Ascending aorta (tissue), 2 donors: ENCODE results near the gene PLK5. TPM values are rescaled to one million over a fixed set of nuclear protein-coding genes. Genes with fewer than 3 reads are reported as not detected.
"Not testable (repeated sequence)": the region's sequence is repeated elsewhere in the genome, so short reads cannot be mapped to it uniquely, and the experiment has no call there.

ENCODE experiments used
- DNase-seq, 2 donors: peaks; one replicate each; pipeline ENCODE4 v3.0.0-alpha.2; 2019; ENCODE audit warnings: low spot score in 2 of 2
- H3K27ac ChIP-seq, 2 donors: fragments of 200-600 bp; sonication (generic); one replicate each; pipeline ENCODE4 v1.5.1; 2016 to 2017; ENCODE audit warnings: mild to moderate bottlenecking in 1 of 2
- H3K27me3 ChIP-seq: fragments of 200-600 bp; sonication (generic); one replicate; pipeline ENCODE4 v1.5.1; 2017
- H3K36me3 ChIP-seq, 2 donors: fragments of 200-600 bp; sonication (generic); one replicate each; pipeline ENCODE4 v1.5.1; 2016
- H3K4me1 ChIP-seq, 2 donors: fragments of 200-600 bp; sonication (generic); one replicate each; pipeline ENCODE4 v1.5.1; 2016 to 2017; ENCODE audit warnings: mild to moderate bottlenecking in 1 of 2
- H3K4me3 ChIP-seq, 2 donors: fragments of 200-600 bp; sonication (generic); one replicate each; pipeline ENCODE4 v1.5.1; 2016 to 2017; ENCODE audit warnings: mild to moderate bottlenecking in 1 of 2
- H3K9me3 ChIP-seq, 2 donors: fragments of 200-600 bp; sonication (generic); one replicate each; pipeline ENCODE4 v1.5.1; 2016
- CTCF ChIP-seq, 3 experiments: fragments of 200-600 bp in 2 of 3; fragments of 450-650 bp in 1 of 3; sonication (generic) in 2 of 3; IDR thresholded peaks; one replicate each; pipeline ENCODE4 v1.5.1; 2016 to 2019; ENCODE audit warnings: antibody characterized with exemption in 3 of 3, mild to moderate bottlenecking in 1 of 3, moderate library complexity in 1 of 3
- intact Hi-C: fragments of 100-400 bp; cut with DNase I; formaldehyde crosslinking; loops from one replicate; pipeline ENCODE4 v1.15.1; 2023
- total RNA-seq: library from RNA; depleted of rRNA; stranded (reverse); fragments of >200 nt; gene quantifications from one replicate; pipeline ENCODE4 v1.1.0, GENCODE V29; 2016

Gene PLK5
- total RNA-seq, 1 donor from 2014 or later: not detected

- no peak for TF ChIP-seq CTCF (IDR thresholded peaks at IDR 0.05)
- peaks cover 2 to 11% of the 10 kb centered on the region in 2 donors for H3K4me1 ChIP-seq
- H3K4me3 ChIP-seq: no peak overlapping the region
- no peaks in the 10 kb centered on the region for H3K9me3 ChIP-seq
- no peak for DNase-seq
- no peaks in the 10 kb centered on the region for H3K36me3 ChIP-seq
- intact Hi-C loops: loop anchor here (5.0 kb wide), 1 partner anchor 77 kb away; the partner anchor contains the start of gene RPS15
- no peak overlapping the region for H3K27ac ChIP-seq
- H3K27me3 ChIP-seq: no peaks in the 10 kb centered on the region
Measured at GRCh38 chr19:1514295-1514661, 9.6 kb upstream of the PLK5 start.

DNA sequence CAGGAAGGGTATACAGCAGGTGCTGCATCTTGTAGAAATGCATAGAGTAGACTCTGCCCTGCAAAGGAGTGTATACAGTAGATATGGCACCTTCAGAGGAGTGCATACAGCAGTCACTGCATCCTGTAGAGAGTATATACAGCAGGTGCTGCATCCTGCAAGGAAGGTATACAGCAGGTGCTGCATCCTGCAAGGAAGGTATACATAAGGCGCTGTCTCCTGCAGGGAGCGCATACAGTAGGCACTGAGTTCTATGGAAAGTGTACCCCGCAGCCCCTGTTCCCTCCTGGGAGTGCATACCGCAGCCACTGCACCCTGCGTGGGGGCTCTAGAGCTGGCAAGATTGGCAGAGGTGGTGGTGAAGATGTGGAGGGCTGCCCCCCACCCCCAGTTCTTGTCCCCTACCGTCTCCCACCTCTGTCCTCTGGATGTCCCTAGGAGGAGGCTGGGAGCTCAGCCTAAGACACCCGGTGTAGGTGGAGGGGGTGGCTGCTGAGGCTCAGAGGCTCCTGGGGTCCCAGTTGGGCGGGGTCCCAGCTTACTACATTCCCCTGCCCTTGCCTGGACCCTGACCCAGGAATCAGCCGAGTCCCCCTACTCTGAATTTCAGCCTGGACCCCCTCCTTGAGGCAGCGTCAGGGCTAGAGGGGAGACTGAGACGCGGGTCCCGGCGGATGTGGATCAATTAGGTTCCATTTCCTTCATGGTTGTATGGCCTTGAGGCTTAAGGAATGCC lies 8.7 kb upstream of the PLK5 start:
- peaks cover 2 to 11% of the 10 kb centered on the region in 2 donors for H3K4me1 ChIP-seq
- no peaks in the 10 kb centered on the region for H3K27me3 ChIP-seq
- H3K36me3 ChIP-seq: no peaks in the 10 kb centered on the region
- intact Hi-C loops: loop anchor here (5.0 kb wide), 1 partner anchor 78 kb away; the partner anchor contains the start of gene RPS15
- no peak overlapping the region for H3K27ac ChIP-seq
- TF ChIP-seq CTCF (IDR thresholded peaks at IDR 0.05): no peak
- no peak overlapping the region for H3K4me3 ChIP-seq
- no peaks in the 10 kb centered on the region for H3K9me3 ChIP-seq
- no peak for DNase-seq

- no peak overlapping the region for H3K4me3 ChIP-seq
- H3K27ac ChIP-seq: no peak overlapping the region
- no peak for TF ChIP-seq CTCF (IDR thresholded peaks at IDR 0.05)
- H3K4me1 ChIP-seq: peaks cover 2 to 11% of the 10 kb centered on the region in 2 donors
- DNase-seq: no peak
- intact Hi-C loops: no loop called here
- no peaks in the 10 kb centered on the region for H3K9me3 ChIP-seq
- H3K36me3 ChIP-seq: no peaks in the 10 kb centered on the region
- no peaks in the 10 kb centered on the region for H3K27me3 ChIP-seq
Measured at GRCh38 chr19:1516395-1516753, 7.5 kb upstream of the PLK5 start.

- Histone ChIP-seq H3K27me3 (no peaks in the 10 kb centered on the region), H3K9me3 (no peaks in the 10 kb centered on the region), H3K4me1 (peaks cover 0 to 2% of the 10 kb centered on the region in 2 donors), H3K4me3 (no peak overlapping the region), H3K36me3 (no peaks in the 10 kb centered on the region), H3K27ac (no peak overlapping the region)
- intact Hi-C loops: no loop called here
- no peak for DNase-seq
- no peak for TF ChIP-seq CTCF (IDR thresholded peaks at IDR 0.05)
Measured at GRCh38 chr19:1518471-1518870, 5.4 kb upstream of the PLK5 start.

- H3K36me3 ChIP-seq, H3K4me1 ChIP-seq, H3K9me3 ChIP-seq, H3K27ac ChIP-seq, H3K27me3 ChIP-seq, DNase-seq, H3K4me3 ChIP-seq: not testable (repeated sequence)
- intact Hi-C loops: loop anchor here (1.0 kb wide), 1 partner anchor 10 kb away; no protein-coding TSS in a partner anchor
Measured at GRCh38 chr19:1519802-1520201, 4.1 kb upstream of the PLK5 start.

DNA sequence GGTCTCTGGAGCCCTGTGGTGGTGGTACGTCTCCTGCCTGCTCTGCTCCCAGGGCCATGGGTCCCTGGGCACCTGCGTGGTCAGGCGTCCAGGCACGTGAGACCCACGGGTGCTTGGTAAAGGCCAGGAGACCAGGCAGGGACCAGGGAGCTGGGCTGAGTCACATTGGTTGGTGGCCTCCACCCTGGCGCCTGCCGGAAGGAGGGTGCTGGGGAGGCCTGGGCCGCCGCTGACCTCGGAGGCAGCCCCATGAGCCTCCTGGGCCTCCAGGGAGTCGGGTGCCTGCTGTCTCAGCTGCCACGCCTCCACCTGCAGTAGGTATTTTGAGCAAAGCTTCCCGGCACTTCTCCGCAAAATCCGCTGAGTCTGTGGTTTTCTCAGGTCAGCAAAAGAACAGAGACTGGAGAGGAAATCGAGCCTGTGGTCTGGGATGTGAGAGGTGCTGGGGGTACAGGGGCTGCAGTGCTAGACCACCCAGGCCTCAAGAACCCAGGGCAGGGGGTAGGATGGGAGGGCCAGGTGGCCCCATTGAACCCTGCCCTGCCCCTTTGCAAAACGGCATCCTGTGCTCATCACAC lies 3.6 kb upstream of the PLK5 start:
- no peak for TF ChIP-seq CTCF (IDR thresholded peaks at IDR 0.05)
- no peaks in the 10 kb centered on the region for H3K36me3 ChIP-seq
- no peaks in the 10 kb centered on the region for H3K4me1 ChIP-seq
- H3K4me3 ChIP-seq: no peak overlapping the region
- H3K9me3 ChIP-seq: no peaks in the 10 kb centered on the region
- peaks cover 5% of the 10 kb centered on the region for H3K27me3 ChIP-seq
- intact Hi-C loops: loop anchor here (1.0 kb wide), 1 partner anchor 10 kb away; no protein-coding TSS in a partner anchor
- no peak for DNase-seq
- no peak overlapping the region for H3K27ac ChIP-seq
